GM23338 (cell line): Measurements from ENCODE around the gene KLK12.

Experiments used
- JUNB ChIP-seq: IDR thresholded peaks from one replicate; pipeline ENCODE4 v1.6.1; 2016; ENCODE audit warnings: antibody characterized with exemption; ENCODE audit not compliant: unreplicated experiment
- POLR2AphosphoS5 ChIP-seq: IDR thresholded peaks from 2 replicates; pipeline ENCODE4 v1.6.1; 2016; ENCODE audit warnings: antibody characterized with exemption, low read depth

- TF ChIP-seq POLR2AphosphoS5 (no peak), JUNB (no peak)
Observed at GRCh38 chr19:51027873-51028272, 6.9 kb downstream of the KLK12 start.
